DOHH2 (cell line): Measurements from ENCODE around the gene SNX33.

ENCODE experiments used
- CTCF ChIP-seq: fragments of 200-600 bp; sonication (generic); IDR thresholded peaks from one replicate; pipeline ENCODE4 v1.5.1; 2014; ENCODE audit warnings: antibody characterized with exemption, mild to moderate bottlenecking, low read depth, low read length; ENCODE audit not compliant: poor library complexity, severe bottlenecking
- EZH2phosphoT487 ChIP-seq: fragments of 200-600 bp; sonication (generic); IDR thresholded peaks from 2 replicates; pipeline ENCODE4 v1.6.1; 2017; ENCODE audit warnings: borderline replicate concordance, mild to moderate bottlenecking, antibody characterized with exemption, low read length, moderate library complexity, mixed read lengths

GRCh38 chr15:75676688-75677464 lies 29.2 kb downstream of the SNX33 start:
- TF ChIP-seq CTCF (no peak), EZH2phosphoT487 (no peak)
